Choroid plexus epithelial cell (primary cell): ENCODE results near the gene RAB29.

ENCODE experiments used
- DNase-seq: peaks from one replicate; pipeline ENCODE4 v3.0.0-alpha.2; 2010; ENCODE audit warnings: low read depth
- H3K4me3 ChIP-seq: 2 replicates; pipeline ENCODE4 v1.5.1; 2011; ENCODE audit warnings: low read depth, mild to moderate bottlenecking, control low read depth, low read length, moderate library complexity
- TF ChIP-seq, protein P1 (sequence below): conservative IDR thresholded peaks from 2 replicates; pipeline ENCODE4 v1.5.1; 2011; ENCODE audit warnings: low read depth, mild to moderate bottlenecking, control low read depth, inconsistent platforms, low read length, moderate library complexity

RAB29 gene

DNA sequence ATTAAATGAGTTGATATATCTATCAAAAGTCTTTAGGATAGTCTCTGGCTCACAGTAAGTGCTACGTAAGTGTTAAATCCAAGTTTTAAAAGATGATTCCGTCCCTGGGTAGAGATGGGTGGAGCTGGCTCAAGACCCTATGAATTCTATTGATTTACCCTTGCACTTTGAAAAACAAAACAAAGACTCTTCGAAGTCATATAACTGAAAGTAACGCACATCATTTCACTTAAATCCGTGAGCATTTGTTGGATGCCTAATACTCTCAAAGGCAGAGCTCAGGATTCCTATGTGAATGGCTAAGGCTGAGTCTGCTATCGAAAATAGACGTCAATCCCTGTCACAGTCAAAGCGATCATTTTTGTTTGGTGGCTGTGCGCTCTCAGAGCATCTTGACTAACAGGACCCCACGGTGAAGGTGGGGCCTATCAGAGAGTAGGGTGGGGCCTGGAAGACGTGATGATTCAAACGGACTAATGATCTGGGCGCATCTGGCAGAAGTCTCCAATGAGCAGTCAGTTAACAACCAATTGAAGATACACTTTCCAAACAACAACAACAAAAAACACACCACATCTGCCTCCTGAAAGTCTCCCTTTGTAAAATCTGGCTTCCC is 24.1 kb downstream of the RAB29 start:
- no peak overlapping the region for H3K4me3 ChIP-seq
- DNase-seq: no peak
- TF ChIP-seq, protein P1, sequence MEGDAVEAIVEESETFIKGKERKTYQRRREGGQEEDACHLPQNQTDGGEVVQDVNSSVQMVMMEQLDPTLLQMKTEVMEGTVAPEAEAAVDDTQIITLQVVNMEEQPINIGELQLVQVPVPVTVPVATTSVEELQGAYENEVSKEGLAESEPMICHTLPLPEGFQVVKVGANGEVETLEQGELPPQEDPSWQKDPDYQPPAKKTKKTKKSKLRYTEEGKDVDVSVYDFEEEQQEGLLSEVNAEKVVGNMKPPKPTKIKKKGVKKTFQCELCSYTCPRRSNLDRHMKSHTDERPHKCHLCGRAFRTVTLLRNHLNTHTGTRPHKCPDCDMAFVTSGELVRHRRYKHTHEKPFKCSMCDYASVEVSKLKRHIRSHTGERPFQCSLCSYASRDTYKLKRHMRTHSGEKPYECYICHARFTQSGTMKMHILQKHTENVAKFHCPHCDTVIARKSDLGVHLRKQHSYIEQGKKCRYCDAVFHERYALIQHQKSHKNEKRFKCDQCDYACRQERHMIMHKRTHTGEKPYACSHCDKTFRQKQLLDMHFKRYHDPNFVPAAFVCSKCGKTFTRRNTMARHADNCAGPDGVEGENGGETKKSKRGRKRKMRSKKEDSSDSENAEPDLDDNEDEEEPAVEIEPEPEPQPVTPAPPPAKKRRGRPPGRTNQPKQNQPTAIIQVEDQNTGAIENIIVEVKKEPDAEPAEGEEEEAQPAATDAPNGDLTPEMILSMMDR: no peak

DNA sequence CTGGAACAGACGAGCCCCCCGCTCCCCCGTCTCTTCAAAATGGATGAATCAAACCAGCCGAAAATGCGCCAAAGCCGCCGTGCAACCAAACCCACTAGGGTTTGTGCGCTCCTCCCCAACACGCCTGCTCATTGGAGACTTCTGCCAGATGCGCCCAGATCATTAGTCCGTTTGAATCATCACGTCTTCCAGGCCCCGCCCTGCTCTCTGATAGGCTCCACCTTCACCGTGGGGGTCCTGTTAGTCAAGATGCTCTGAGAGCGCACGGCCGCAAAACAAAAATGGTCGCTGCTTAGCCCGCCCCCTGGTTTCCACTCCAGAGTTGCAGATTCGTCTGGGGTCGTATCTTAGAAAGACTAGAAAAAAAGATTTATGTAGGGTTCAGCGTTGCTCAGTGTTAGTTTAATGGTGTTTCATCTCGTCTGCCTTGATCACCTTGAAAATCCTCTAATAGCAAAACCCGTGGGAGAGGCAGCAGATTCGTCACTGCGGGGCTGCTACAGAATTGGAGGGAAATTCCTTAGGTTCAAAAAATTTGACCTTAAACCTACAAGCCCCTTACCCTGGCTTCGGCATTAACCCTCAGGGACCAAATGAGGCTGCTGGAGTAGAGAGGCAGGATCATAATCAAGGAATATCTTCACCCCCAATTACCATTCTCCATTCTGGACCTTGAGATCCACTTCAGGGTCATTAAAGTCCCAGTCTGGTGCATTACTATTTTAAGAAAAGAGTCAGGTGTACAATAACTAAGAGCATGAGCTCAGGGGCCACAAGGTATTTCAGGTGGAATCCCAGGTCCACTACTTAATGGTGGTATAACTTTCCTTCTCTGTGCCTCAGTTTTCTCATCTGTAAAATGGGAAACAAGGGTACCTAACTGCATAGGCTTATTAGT is 24.9 kb downstream of the RAB29 start, which contains the start of gene NUCKS1:
TSS of gene NUCKS1 (minus strand) at position 45 of the 898 bp plus-strand sequence. CDS start 209 bp downstream, outside the sequence.
- DNase-seq: peak; percentile 100
- TF ChIP-seq, protein P1: peak; percentile 53
- peak within 1 kb of the TSS; percentile 78 for H3K4me3 ChIP-seq

DNA sequence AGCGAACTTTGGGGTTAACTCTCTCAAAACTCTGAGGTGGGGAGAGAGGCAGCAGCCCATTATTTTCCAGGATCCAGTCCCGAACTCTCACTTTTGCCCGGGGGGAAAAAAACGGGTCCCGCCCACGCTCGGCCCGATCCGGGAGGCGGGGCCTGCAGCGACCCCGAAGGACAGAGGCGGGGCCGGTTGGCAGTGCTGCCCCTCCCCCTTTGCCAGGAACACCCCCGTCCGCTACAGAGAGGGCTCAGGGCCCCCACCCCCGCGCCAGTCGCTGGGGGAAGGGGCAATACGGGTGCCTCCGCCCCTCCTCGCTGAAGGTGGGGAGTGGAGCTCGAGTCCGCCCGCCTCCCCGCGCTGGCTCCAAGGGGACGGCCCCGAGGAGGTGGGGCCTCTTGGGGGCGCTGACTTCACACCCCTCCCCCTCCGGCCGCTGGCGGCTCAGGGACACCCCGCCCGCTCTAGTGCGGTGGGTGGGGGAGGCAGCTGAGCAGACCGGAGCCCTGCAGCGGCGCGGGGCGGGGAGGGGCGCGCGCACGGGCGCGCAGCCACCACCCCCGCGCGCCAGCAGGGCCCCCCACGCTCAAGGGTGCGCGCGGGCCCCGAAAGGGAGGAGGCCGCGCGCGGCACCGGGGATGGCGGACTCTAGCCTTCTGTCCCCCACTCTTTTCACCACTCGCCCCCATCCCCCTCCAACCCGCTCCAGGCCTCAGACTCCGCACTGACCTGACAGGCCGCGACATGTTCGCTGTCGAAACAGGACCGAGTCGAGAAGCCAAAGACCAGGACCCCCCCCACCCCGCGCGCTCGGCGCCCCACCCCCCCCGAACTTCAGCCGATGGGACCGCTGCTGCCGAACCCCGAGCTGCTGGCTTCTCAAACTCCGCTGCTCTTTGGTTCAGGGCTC is 25.8 kb downstream of the RAB29 start:
- DNase-seq: peak; percentile 98
- H3K4me3 ChIP-seq: peak overlapping the region; percentile 78
- TF ChIP-seq, protein P1: no peak

DNA sequence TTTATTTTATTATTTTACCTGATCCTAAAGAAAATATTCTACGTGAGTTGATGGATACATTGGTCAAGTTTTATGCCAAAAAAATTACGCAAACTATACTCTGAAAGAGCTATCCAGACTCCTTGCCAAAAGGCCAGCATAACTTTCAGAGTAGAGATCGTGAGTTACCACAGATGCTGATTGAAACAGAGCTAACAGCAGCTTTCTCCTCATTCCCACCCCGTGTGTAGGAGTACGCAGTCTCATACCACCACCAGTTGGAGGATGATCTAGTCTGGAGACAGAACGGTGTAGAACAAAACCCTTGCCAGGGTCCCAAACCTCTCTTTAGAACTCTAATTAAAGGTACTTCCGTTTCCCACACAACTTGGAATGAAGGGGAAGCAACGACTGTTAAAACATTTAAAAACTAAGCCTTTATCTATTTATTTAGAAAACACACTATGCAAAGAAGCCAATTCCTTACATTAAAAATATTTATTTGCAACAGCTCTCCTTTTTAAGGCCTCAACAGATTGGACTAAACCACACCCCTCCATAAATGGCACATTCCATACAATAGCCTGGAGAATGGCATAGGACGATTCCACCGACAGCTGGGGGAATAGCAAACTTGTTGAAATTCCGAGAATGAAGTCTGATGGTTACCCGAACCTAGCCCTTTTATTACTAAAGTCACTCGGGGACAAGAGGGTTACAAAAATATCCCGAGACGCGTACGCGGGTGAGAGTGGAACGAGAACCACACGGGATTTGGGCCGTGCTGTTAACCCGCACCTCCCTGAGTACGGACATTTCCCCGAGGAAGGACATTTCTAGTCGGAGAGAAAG is 26.7 kb downstream of the RAB29 start:
- peak overlapping the region; percentile 78 for H3K4me3 ChIP-seq
- TF ChIP-seq, protein P1: no peak
- peak; percentile 87 for DNase-seq

DNA sequence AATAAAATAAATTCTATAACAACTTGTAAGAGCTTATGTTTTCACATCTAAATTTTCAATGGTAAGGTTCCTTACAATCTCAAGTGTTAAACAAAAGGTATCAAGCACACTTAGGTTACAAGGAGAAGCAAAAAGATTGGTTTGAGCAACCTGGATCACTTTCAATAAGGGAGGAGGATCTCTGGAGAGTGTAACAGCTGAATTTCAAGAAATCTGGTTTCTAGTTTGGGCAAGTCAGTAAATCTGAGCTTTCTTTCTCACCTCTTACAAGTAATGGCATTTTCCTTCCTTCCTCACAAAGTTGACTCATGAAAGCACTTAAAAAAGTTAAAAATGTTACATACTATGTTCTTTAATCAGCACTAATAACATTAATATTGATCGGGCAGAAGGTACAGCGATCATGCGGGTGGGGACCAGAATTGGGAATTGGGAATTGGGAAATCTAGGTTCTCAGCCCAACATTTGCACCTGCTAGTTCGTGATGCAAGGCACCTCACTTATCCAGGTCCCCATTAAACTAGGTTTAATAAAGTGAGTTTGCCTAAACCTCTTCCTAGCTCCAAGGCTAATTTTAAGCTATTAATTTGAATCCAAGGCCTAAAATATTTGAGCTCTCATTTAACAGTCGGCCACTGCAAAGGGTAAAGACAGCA is 28.4 kb downstream of the RAB29 start:
- no peak overlapping the region for H3K4me3 ChIP-seq
- DNase-seq: peak; percentile 14
- TF ChIP-seq, protein P1: no peak
